SHP77 (cell line): ENCODE data around the gene TDRD9.
A peak's percentile ranks its signal among the peaks of the same experiment; 100 is the strongest.

Experiments used
- DNase-seq, 2 experiments: peaks; one replicate each; lab custom pipeline; 2025; lab: John Stamatoyannopoulos, UW

TDRD9 gene

GRCh38 chr14:103980623-103981238 is 52.5 kb downstream of the TDRD9 start:
- peak; percentile 21 to 38 for DNase-seq

DNA sequence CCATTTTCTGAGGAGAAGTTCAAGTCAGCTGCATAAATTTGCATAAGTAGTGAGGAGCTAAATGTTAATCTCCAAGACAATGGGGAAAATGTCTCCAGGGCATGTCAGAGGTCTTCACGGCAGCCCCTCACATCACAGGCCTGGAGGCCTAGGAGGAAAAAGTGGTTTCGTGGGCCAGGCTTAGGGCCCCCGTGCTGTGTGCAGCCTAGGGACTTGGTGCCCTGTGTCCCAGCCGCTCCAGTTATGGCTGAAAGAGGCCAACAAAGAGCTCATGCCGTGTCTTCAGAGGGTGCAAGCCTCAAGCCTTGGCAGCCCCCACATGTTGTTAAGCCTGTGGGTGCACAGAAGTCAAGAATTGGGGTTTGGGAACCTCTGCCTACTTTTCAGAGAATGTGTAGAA is 55.9 kb downstream of the TDRD9 start:
- DNase-seq = no peak

DNA sequence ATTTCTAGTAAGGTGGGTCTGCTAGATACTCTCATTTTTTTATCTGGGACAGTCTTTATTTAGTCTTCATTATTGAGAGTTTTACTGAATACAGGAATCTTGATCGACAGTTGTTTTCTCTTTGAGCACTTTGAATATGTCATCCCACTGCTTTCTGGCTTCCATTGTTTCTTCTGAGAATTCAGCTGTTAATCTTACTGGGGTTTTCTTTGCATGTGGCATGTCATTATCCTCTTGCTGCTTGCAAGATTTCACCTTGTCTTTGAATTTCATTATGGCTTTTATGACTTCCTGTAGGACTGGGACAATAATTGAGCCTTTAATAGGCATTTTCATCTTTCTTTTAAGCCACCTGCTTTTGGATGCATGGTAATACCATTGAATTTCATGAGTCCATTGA is 60.8 kb downstream of the TDRD9 start:
- no peak for DNase-seq

DNA sequence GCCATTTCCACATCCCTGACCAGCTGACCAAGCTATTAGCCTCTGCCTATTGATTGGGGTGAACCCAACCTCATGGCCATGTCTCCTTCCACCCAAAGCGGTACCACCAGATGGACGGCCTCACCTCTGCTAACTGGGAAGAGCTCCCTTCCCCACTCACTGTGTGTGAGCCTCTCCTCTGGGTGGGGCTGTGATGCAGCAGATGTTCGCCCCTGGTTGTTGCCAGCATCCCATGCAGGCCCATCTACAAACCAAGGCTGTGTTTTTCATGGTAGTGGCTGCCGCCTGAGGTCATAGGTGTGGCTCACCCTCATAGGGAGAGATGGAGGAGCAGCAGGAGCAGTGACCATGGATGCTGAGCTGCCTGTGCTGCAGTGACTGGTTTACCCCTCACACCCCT is 61.7 kb downstream of the TDRD9 start:
- no peak for DNase-seq

DNA sequence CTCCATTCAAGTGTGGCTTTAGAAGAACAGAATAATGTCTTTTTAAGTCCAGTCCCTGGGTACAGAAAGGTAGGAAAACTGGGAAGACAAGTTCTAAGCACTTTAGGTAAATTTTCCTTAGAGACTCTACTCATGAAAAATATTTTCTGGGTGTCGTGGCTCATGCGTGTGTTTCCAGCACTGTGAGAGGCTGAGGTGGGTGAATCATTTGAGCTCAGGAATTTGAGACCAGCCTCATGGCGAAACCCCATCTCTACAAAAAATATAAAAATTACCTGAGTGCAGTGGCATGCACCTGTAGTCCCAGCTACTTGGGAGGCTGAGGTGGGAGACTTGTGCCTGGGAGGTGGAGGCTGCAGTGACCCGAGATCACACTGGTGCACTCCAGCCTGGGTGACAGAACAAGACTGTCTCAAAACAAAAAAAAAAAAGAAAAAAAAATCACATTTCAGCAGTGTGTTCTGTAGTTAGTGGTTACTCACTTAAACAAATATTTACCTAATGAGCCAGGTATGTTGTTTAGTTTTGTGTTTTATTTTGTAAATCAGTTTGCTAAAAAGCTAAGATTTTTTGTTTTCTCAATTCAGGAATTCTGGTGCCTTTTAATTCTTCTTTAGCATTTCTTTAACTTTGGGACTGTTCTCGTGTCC is 66.4 kb downstream of the TDRD9 start:
- DNase-seq = no peak

GRCh38 chr14:103995876-103996275 is 67.6 kb downstream of the TDRD9 start:
- no peak for DNase-seq

DNA sequence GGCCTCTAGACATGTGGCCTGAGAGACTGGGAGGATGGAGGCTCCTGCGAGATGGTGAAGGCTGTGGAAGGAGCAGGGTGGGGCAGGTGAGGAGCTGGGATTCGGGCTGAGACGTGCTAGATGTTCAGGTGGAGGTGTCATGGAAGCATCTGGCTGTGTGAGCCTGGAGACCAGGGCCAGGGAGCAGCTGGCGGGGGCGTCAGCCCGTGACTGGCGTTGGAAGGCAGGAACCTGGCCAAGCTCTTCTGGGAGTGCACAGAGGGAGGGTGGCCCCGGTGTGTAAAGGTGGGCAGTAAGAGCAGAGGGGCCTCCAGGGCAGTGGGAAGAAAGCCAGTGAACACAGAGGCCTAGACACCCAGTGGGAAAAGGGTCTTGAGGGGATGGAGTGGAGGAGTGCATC is 69.1 kb downstream of the TDRD9 start:
- no peak for DNase-seq

DNA sequence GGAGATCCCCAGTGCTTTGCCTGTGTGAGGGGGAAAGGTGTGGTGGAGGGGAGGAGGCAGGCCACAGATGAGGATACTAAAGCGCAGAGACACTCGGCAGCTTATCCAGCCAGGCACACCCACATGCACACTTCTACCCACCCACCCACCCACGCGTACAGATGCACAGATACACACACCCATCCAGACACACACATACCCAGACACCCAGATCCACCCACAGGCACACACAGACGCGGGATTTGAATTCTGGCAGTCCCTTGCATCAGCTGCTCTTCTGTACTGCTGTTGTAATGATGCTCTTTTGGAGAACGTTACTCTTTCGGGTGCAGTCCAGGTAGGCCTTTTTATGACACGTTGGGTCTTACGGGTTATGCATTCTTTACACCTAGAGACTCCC is 69.8 kb downstream of the TDRD9 start:
- DNase-seq = no peak

DNA sequence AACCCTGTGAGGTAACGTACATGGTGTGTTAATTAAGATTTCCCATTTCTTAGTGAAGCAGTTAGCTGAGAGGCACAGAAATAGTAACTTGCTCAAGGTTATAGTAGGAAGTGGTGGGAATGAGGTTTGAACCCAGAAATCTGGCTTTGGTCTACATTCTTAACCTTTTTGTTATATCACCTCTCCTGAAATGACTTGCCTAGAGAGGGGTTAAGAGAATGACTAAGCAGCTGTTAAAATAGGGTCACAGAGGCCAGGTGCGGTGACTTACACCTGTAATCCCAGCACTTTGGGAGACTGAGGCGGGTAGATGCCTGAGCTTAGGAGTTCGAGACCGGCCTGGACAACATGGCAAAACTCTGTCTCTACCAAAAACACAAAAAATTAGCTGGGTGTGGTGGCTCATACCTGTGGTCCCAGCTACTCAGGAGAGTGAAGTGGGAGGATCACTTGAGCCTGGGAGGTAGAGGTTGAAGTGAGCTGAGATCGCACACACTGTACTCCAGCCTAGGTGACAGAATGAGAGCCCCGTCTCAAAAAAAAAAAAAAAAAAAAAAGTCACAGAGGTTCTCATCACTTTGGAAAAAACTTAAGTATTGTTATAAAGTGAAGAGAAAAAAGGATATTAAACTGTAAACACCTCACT is 71.7 kb downstream of the TDRD9 start:
- DNase-seq = no peak

- DNase-seq = no peak
Measured at GRCh38 chr14:104001003-104001402, 72.7 kb downstream of the TDRD9 start.

DNA sequence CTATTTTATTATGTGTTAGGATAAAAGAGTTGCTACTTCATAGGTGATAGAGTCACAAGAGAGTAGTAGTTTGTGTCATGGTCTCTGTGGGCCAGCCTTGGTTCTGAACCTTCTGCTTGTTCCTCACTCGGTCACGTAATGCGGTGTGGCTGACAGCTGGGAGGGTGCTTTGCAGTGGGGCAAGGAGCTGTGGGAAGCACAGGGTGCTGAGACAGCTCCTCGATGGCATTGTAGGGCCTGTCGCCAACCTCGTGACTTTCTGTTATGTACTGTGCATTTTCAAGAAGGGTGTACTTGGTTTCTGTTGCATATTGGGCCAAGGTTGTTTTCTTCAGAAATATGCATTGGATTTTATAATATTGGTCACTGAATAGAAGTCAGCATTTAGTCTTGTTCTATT is 75.4 kb downstream of the TDRD9 start:
- no peak for DNase-seq

GRCh38 chr14:104004849-104005248 is 76.6 kb downstream of the TDRD9 start:
- DNase-seq = no peak

GRCh38 chr14:104005489-104005888 is 77.2 kb downstream of the TDRD9 start:
- no peak for DNase-seq

GRCh38 chr14:104007121-104007520 is 78.9 kb downstream of the TDRD9 start:
- DNase-seq = no peak

GRCh38 chr14:104009297-104009696 is 81.0 kb downstream of the TDRD9 start:
- no peak for DNase-seq

GRCh38 chr14:104011824-104012517 is 83.7 kb downstream of the TDRD9 start:
- DNase-seq = no peak

DNA sequence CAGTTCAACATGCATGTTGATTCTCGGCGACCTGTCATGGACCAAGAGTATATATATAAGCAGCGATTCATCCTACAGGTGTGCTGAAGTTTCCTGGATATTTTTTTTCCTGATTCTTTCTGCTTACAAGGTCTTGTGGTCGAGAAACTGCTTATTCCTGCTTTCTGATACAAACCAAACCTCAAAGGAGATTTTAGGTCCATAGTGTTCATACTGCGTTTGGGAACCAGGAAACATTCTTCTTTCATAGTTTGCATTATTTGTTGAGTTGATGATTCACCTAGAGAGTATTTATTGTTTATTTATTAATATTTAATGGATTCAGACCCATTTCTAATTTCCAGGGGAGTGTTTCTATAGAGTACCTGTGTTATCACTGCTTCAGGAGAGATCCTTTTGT is 86.5 kb downstream of the TDRD9 start:
- no peak for DNase-seq

GRCh38 chr14:104016873-104017650 is 88.8 kb downstream of the TDRD9 start:
- DNase-seq = no peak

DNA sequence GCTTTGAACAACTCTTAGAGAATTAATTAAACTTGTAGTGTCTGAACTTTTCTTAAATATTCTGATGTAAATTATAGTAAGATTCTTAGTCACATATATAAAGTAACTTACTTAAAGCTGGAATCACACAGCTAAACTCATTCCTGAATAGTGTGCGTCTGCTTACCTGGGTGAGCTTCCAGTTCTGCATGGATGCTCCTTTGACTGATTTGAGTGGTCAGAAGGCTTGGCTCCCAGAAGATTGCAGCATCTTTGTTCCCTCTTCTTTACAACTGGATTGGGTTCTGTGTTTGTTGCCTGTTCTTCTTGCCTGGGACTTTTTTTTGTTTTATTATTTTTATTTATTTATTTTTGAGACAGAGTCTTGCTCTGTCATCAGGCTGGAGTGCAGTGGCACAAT is 90.8 kb downstream of the TDRD9 start:
- DNase-seq = no peak

GRCh38 chr14:104019806-104020205 is 91.5 kb downstream of the TDRD9 start:
- no peak for DNase-seq

DNA sequence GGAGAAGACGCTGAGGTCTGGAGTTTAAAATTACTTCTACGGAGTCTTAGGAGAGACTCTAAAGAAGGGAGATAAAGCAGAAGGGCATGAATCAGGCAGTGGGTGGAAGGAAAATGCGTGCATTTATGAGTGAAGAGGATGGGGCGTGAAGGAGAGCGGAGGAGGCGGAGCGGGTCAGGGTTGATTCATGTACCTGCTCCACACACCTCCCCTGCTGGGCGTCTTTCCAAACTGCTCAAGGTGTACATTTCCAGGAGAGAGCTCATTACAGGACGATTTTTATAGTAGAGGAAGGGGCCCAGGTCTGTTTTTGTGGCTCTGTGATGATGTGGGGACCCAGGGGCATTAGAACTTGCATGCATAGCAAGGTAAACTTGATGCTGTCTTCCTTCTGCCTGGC is 92.2 kb downstream of the TDRD9 start:
- no peak for DNase-seq

DNA sequence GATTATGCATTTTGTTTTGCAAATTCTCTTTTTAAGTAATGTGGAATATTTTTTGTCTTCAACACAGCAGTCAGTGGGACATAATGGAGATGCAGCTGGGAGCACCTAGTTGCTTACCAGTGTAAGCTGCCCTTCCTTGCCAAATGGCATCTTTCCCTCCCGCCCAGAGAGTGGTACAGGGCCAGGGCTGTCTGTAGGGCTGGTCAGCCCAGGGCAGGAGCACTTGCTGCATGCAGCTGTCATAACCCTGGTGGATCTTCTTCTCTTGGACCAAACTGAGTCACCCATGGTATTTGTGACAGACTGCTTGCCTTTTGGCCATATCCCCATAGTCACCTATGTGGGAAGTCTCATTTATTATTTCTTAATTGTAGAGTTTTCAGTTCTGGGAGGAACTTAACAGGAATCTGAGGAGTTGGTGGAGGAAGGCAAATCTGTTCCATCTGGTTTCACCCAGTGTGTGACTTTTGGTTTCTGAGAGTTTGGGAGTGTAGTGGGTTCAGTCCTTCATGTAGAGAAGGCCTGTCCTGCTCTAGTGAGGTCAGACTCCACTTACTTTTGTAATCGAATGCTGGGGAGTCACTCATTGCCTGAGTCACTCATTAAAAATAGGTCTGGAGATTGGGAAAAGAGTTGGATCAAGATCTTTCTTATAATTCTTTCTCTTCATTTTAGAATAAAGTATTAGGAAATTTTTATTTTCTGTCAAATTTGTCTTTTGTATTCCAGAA is 95.2 kb downstream of the TDRD9 start:
- no peak for DNase-seq
